ENCODE results near the gene THSD7B.

DNA sequence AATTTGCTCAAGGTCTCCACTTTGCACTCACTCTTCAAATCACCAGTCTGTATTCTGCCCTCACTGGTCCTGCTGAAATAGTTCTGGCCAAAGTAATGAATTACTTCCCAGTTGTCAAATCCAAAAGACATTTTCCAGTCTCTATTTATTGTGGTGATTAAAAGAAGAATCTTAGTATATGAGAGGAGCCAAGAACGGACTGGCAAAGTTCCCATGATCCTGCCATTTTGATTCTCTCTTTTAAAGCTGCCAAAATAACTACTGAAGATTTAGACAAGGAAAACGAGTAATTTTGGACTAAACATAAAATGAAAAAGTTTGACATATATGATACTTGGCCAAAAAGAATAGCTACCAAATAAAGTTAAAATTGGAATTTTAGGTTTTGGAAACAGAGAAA, 12.0 kb downstream of the THSD7B start:
- no peak for TF ChIP-seq POLR2AphosphoS5 (IDR thresholded peaks at IDR 0.05; ENCODE audit: low read depth)
- no peak for TF ChIP-seq EZH2phosphoT487 (IDR thresholded peaks at IDR 0.05; ENCODE audit: unreplicated experiment)
- TF ChIP-seq, protein P1, sequence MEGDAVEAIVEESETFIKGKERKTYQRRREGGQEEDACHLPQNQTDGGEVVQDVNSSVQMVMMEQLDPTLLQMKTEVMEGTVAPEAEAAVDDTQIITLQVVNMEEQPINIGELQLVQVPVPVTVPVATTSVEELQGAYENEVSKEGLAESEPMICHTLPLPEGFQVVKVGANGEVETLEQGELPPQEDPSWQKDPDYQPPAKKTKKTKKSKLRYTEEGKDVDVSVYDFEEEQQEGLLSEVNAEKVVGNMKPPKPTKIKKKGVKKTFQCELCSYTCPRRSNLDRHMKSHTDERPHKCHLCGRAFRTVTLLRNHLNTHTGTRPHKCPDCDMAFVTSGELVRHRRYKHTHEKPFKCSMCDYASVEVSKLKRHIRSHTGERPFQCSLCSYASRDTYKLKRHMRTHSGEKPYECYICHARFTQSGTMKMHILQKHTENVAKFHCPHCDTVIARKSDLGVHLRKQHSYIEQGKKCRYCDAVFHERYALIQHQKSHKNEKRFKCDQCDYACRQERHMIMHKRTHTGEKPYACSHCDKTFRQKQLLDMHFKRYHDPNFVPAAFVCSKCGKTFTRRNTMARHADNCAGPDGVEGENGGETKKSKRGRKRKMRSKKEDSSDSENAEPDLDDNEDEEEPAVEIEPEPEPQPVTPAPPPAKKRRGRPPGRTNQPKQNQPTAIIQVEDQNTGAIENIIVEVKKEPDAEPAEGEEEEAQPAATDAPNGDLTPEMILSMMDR (conservative IDR thresholded peaks at IDR 0.05; ENCODE audit: low read depth in 2 of 2): no peak
- TF ChIP-seq EZH2 (IDR thresholded peaks at IDR 0.05; ENCODE audit: low read depth, unreplicated experiment): no peak
- TF ChIP-seq ZNF331 (CRISPR knock-in tag; IDR thresholded peaks at IDR 0.05; ENCODE audit: low read depth): no peak
- no peak for TF ChIP-seq NANOG (IDR thresholded peaks at IDR 0.05; ENCODE audit: borderline replicate concordance)
- no peak for TF ChIP-seq CREB1 (CRISPR knock-in tag; IDR thresholded peaks at IDR 0.05; ENCODE audit: low read depth)
- TF ChIP-seq ETS1 (IDR thresholded peaks at IDR 0.05): no peak
